PC-3 (cell line): Measurements from ENCODE around the gene ZNF236. TPM values are rescaled to one million over a fixed set of nuclear protein-coding genes. Genes with fewer than 3 reads are reported as not detected.

ENCODE experiments used
- ATAC-seq: fragments of 200-7000 bp; cut with Tn5 transposase; 2 replicates; pipeline ENCODE4 v1.9.1; 2020; ENCODE audit warnings: mild to moderate bottlenecking, moderate library complexity
- BruUV-seq: library from RNA; stranded (reverse); fragments of 400-500 nt; replicated peaks from 2 replicates; lab custom pipeline; 2021; lab: Mats Ljungman, UMichigan
- CTCF ChIA-PET: fragments of 300-600 bp; sonication (Branson Sonifier 250); formaldehyde crosslinking; loops from one replicate; lab custom pipeline; 2022; ENCODE audit warnings: antibody characterized with exemption; lab: Charles Lee
- POLR2A ChIA-PET: fragments of 300-600 bp; sonication (Branson Sonifier 250); formaldehyde crosslinking; loops from one replicate; lab custom pipeline; 2022; ENCODE audit warnings: antibody characterized with exemption; ENCODE audit not compliant: unreplicated experiment; lab: Charles Lee
- DNase-seq: peaks from one replicate; pipeline ENCODE4 v3.0.0-alpha.2; 2015
- H2AFZ ChIP-seq: fragments of 300-600 bp; sonication (generic); 2 replicates; pipeline ENCODE4 v1.6.0; 2016; ENCODE audit warnings: antibody characterized with exemption, low read length
- H3F3A ChIP-seq: fragments of 300-600 bp; sonication (generic); one replicate; pipeline ENCODE4 v1.6.0; 2017; ENCODE audit warnings: antibody characterized with exemption, low read length, control low read depth, mild to moderate bottlenecking; ENCODE audit not compliant: unreplicated experiment
- H3K27ac ChIP-seq: fragments of 300-600 bp; sonication (generic); 2 replicates; pipeline ENCODE4 v1.5.1; 2016; ENCODE audit warnings: mild to moderate bottlenecking, low read length
- H3K27me3 ChIP-seq: fragments of 300-600 bp; sonication (generic); 2 replicates; pipeline ENCODE4 v1.6.1; 2016; ENCODE audit warnings: low read length, mixed read lengths
- H3K36me3 ChIP-seq: fragments of 300-600 bp; sonication (generic); 2 replicates; pipeline ENCODE4 v1.6.1; 2016; ENCODE audit warnings: low read depth, mixed run types, low read length, mixed read lengths
- H3K4me1 ChIP-seq: fragments of 300-600 bp; sonication (generic); 2 replicates; pipeline ENCODE4 v1.5.1; 2016; ENCODE audit warnings: low read length; ENCODE audit not compliant: insufficient read depth
- H3K4me2 ChIP-seq: fragments of 300-600 bp; sonication (generic); 2 replicates; pipeline ENCODE4 v1.6.0; 2016; ENCODE audit warnings: low read length
- H3K4me3 ChIP-seq: fragments of 300-600 bp; sonication (generic); 2 replicates; pipeline ENCODE4 v1.5.1; 2016; ENCODE audit warnings: mild to moderate bottlenecking, low read length, mixed read lengths
- H3K79me2 ChIP-seq: fragments of 300-600 bp; sonication (generic); 2 replicates; pipeline ENCODE4 v1.6.1; 2017; ENCODE audit warnings: low read length, mixed read lengths
- H3K9ac ChIP-seq: fragments of 300-600 bp; sonication (generic); 2 replicates; pipeline ENCODE4 v1.6.0; 2016; ENCODE audit warnings: mild to moderate bottlenecking, low read length
- H3K9me2 ChIP-seq: fragments of 300-600 bp; sonication (generic); replicated peaks from 2 replicates; pipeline ENCODE4 v1.6.1; 2016; ENCODE audit warnings: mixed run types, low read length, mixed read lengths
- H3K9me3 ChIP-seq: fragments of 300-600 bp; sonication (generic); 2 replicates; pipeline ENCODE4 v1.6.1; 2016; ENCODE audit warnings: low read length, mixed read lengths
- H4K20me1 ChIP-seq: fragments of 300-600 bp; sonication (generic); 2 replicates; pipeline ENCODE4 v1.6.1; 2016; ENCODE audit warnings: low read length, mixed read lengths
- EZH2 ChIP-seq: fragments of 300-600 bp; sonication (generic); IDR thresholded peaks from one replicate; pipeline ENCODE4 v1.6.1; 2017; ENCODE audit warnings: antibody characterized with exemption, mild to moderate bottlenecking, low read length; ENCODE audit not compliant: unreplicated experiment
- EZH2phosphoT487 ChIP-seq: fragments of 300-600 bp; sonication (generic); IDR thresholded peaks from 2 replicates; pipeline ENCODE4 v1.6.1; 2018; ENCODE audit warnings: mild to moderate bottlenecking, antibody characterized with exemption, low read length, borderline replicate concordance
- intact Hi-C: fragments of 100-400 bp; cut with micrococcal nuclease; formaldehyde crosslinking; loops from 2 replicates; pipeline ENCODE4 v1.9.0; 2023
- total RNA-seq: library from RNA; depleted of rRNA; stranded (reverse); fragments of >200 nt; gene quantifications from 2 replicates; pipeline ENCODE4 v1.2.3, GENCODE V29; 2014
- TF ChIP-seq, protein P1 (sequence below): fragments of 300-600 bp; sonication (generic); conservative IDR thresholded peaks from 2 replicates; pipeline ENCODE4 v1.5.1; 2017; ENCODE audit warnings: antibody characterized with exemption, low read depth, mild to moderate bottlenecking, low read length

ZNF236 gene
- total RNA-seq, 1 experiment from 2014 or later = 7.7 TPM

DNA sequence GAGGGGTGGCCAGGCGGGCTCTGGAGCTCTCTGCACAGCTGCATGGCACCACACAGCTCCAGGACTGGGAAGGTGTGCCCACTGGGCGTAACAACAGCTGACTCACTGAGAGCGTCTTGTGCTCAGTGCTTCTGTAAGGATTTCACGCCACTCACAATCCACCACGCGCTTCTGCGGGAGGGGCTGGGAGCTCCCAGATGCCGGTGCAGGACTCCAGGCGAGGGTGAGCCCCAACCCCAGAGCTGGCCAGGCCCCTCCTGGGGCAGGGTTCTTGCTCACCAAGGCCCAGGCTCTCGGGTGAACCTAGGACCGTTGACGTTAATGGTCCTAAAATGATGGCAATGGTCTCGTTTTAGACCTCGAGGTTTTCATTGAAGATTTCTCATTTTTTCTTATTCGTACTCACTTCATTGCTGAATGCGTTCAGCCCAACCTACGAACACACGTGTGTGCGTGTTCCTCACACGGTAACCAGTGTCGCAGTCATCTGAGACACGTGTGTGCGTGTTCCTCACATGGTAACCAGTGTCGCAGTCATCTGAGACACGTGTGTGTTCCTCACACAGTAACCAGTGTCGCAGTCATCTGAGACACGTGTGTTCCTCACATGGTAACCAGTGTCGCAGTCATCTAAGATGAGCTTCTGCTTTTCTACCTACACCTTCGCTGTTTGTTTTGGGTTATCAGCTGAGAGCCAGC is 38.4 kb upstream of the ZNF236 start:
- no peak overlapping the region for H3K4me3 ChIP-seq
- H3K36me3 ChIP-seq = no peaks in the 10 kb centered on the region
- peaks cover 68% of the 10 kb centered on the region for H3K27me3 ChIP-seq
- no peak overlapping the region for H2AFZ ChIP-seq
- POLR2A ChIA-PET = no interaction called here
- no peak overlapping the region for H3K27ac ChIP-seq
- no peaks in the 10 kb centered on the region for H3K9me2 ChIP-seq
- no peaks in the 10 kb centered on the region for H4K20me1 ChIP-seq
- no peak overlapping the region for H3K4me2 ChIP-seq
- no peaks in the 10 kb centered on the region for H3K79me2 ChIP-seq
- TF ChIP-seq EZH2phosphoT487 (no peak), EZH2 (no peak)
- TF ChIP-seq, protein P1, sequence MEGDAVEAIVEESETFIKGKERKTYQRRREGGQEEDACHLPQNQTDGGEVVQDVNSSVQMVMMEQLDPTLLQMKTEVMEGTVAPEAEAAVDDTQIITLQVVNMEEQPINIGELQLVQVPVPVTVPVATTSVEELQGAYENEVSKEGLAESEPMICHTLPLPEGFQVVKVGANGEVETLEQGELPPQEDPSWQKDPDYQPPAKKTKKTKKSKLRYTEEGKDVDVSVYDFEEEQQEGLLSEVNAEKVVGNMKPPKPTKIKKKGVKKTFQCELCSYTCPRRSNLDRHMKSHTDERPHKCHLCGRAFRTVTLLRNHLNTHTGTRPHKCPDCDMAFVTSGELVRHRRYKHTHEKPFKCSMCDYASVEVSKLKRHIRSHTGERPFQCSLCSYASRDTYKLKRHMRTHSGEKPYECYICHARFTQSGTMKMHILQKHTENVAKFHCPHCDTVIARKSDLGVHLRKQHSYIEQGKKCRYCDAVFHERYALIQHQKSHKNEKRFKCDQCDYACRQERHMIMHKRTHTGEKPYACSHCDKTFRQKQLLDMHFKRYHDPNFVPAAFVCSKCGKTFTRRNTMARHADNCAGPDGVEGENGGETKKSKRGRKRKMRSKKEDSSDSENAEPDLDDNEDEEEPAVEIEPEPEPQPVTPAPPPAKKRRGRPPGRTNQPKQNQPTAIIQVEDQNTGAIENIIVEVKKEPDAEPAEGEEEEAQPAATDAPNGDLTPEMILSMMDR = no peak
- H3K9me3 ChIP-seq = no peaks in the 10 kb centered on the region
- DNase-seq (no peak), ATAC-seq (no peak)
- intact Hi-C loops = no loop called here
- CTCF ChIA-PET = no interaction called here
- no peak overlapping the region for H3K9ac ChIP-seq
- no peaks in the 10 kb centered on the region for H3F3A ChIP-seq
- no TSS peak for BruUV-seq
- H3K4me1 ChIP-seq = no peaks in the 10 kb centered on the region

DNA sequence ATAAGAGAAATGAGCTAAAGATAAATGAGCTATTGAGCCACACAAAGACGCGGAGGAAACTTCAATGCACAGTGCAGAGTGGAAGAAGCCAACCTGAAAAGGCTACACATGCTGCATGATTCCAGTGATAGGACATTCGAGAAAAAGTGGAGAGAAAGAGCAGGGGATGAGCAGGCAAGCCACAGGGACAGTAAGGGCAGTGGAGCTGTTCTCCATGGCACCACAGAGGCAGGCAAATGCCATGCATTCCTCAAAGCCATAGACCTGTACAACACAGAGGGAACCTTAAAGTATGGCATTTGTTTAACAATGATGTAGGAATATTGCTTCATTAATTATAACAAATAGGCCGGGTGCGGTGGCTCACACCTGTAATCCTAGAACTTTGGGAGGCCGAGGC is 36.5 kb upstream of the ZNF236 start:
- no peaks in the 10 kb centered on the region for H3K79me2 ChIP-seq
- no peak overlapping the region for H3K4me3 ChIP-seq
- no peaks in the 10 kb centered on the region for H3K9me3 ChIP-seq
- no peaks in the 10 kb centered on the region for H3K4me1 ChIP-seq
- H3K4me2 ChIP-seq = no peak overlapping the region
- no peak overlapping the region for H3K27ac ChIP-seq
- ATAC-seq = no peak
- intact Hi-C loops = no loop called here
- H4K20me1 ChIP-seq = no peaks in the 10 kb centered on the region
- no peak overlapping the region for H3K9ac ChIP-seq
- H3F3A ChIP-seq = no peaks in the 10 kb centered on the region
- no TSS peak for BruUV-seq
- TF ChIP-seq EZH2 = no peak
- no peak for TF ChIP-seq EZH2phosphoT487
- TF ChIP-seq, protein P1 = no peak
- peaks cover 53% of the 10 kb centered on the region for H3K27me3 ChIP-seq
- H3K9me2 ChIP-seq = no peaks in the 10 kb centered on the region
- ChIA-PET POLR2A (no interaction called here), CTCF (no interaction called here)
- no peak for DNase-seq
- H2AFZ ChIP-seq = no peak overlapping the region
- no peaks in the 10 kb centered on the region for H3K36me3 ChIP-seq

DNA sequence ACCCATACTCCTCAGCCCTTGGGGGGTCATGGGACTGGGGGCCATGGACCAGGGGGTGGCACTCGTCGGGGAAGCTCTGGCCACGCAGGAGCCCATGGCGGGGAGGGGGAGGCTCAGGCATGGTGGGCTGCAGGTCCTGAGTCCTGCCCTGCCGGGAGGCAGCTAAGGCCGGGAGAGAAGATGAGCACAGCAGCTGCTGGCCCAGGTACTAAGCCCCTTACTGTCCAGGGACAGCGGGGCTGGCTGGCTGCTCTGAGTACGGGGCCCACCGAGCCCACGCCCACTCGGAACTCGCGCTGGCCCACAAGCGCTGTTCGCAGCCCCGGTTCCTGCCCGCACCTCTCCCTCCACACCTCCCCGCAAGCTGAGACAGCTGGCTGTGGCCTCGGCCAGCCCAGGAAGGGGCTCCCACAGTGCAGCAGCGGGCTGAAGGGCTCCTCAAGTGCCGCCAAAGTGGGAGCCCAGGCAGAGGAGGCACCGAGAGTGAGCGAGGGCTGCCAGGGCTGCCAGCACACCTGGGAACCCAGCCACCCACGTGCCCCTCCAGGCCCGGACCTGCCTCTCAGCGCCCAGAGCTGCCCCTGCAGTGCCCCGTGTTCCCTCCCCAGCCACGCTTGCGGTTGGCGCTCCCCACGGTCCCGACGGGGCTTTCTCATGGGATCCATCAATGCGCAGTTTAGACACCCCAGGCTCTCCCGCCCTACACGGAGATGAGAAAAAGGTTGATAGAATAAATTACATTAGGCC is 33.6 kb upstream of the ZNF236 start:
- no peak overlapping the region for H2AFZ ChIP-seq
- no peaks in the 10 kb centered on the region for H3F3A ChIP-seq
- intact Hi-C loops = no loop called here
- no peak for DNase-seq
- H3K9me3 ChIP-seq = no peaks in the 10 kb centered on the region
- CTCF ChIA-PET = no interaction called here
- H3K36me3 ChIP-seq = no peaks in the 10 kb centered on the region
- POLR2A ChIA-PET = no interaction called here
- H3K9ac ChIP-seq = no peak overlapping the region
- no peak overlapping the region for H3K27ac ChIP-seq
- H3K4me2 ChIP-seq = no peak overlapping the region
- no peak for ATAC-seq
- no peaks in the 10 kb centered on the region for H3K4me1 ChIP-seq
- peaks cover 35% of the 10 kb centered on the region for H3K27me3 ChIP-seq
- no TSS peak for BruUV-seq
- H3K79me2 ChIP-seq = no peaks in the 10 kb centered on the region
- TF ChIP-seq, protein P1 = no peak
- TF ChIP-seq EZH2phosphoT487 = no peak
- H3K4me3 ChIP-seq = no peak overlapping the region
- no peaks in the 10 kb centered on the region for H4K20me1 ChIP-seq
- no peaks in the 10 kb centered on the region for H3K9me2 ChIP-seq
